Astrocyte of the spinal cord (primary cell): Measurements from ENCODE around the gene SRRM5.
"Not testable (repeated sequence)": the region's sequence is repeated elsewhere in the genome, so short reads cannot be mapped to it uniquely, and the experiment has no call there.

Source experiments
- DNase-seq: peaks from one replicate; pipeline ENCODE4 v3.0.0; 2011; ENCODE audit warnings: low read depth, low spot score
- H3K4me3 ChIP-seq: 2 replicates; pipeline ENCODE4 v1.5.1; 2011; ENCODE audit warnings: low read depth, mild to moderate bottlenecking, low read length, moderate library complexity
- CTCF ChIP-seq: IDR thresholded peaks from 2 replicates; pipeline ENCODE4 v1.5.1; 2012; ENCODE audit warnings: low read depth, mild to moderate bottlenecking, low read length, inconsistent platforms
- in situ Hi-C: cut with HindIII; loops from 2 replicates; pipeline ENCODE4 v1.10.0; 2017; ENCODE audit warnings: low sequenced_read_pairs

Gene SRRM5

GRCh38 chr19:43578787-43579186 lies 33.1 kb upstream of the SRRM5 start:
- no peak for DNase-seq
- no peak for TF ChIP-seq CTCF
- in situ Hi-C loops = no loop called here
- H3K4me3 ChIP-seq = no peak overlapping the region

- no peak overlapping the region for H3K4me3 ChIP-seq
These were observed 30.4 kb upstream of the SRRM5 start for GRCh38 chr19:43581467-43581866.

GRCh38 chr19:43582495-43582894 lies 29.4 kb upstream of the SRRM5 start:
- DNase-seq = no peak
- in situ Hi-C loops = no loop called here
- no peak overlapping the region for H3K4me3 ChIP-seq
- no peak for TF ChIP-seq CTCF

More at GRCh38 chr19:43581467-43581866, 30.4 kb upstream of the SRRM5 start:
- in situ Hi-C loops = no loop called here
- TF ChIP-seq CTCF = no peak
- no peak for DNase-seq

GRCh38 chr19:43584484-43584883 lies 27.4 kb upstream of the SRRM5 start:
- no peak for DNase-seq
- in situ Hi-C loops = no loop called here
- no peak overlapping the region for H3K4me3 ChIP-seq
- TF ChIP-seq CTCF = no peak

- H3K4me3 ChIP-seq = no peak overlapping the region
- no peak for TF ChIP-seq CTCF
- DNase-seq = no peak
- in situ Hi-C loops = no loop called here
These were observed 25.5 kb upstream of the SRRM5 start for GRCh38 chr19:43586346-43586745.

GRCh38 chr19:43587029-43587428 lies 24.9 kb upstream of the SRRM5 start:
- H3K4me3 ChIP-seq, in situ Hi-C loops, DNase-seq: not testable (repeated sequence)

- H3K4me3 ChIP-seq = no peak overlapping the region
- no peak for DNase-seq
- no peak for TF ChIP-seq CTCF
- in situ Hi-C loops = no loop called here
These were observed 22.6 kb upstream of the SRRM5 start for GRCh38 chr19:43589277-43589676.
